Endothelial cell (in vitro differentiated cells): Measurements from ENCODE around the gene CD151. TPM values are rescaled to one million over a fixed set of nuclear protein-coding genes. Genes with fewer than 3 reads are reported as not detected.

ENCODE experiments used
- DNase-seq: peaks from one replicate; pipeline ENCODE4 v3.0.0; 2021; ENCODE audit warnings: low spot score
- H3K27ac Mint-ChIP-seq: one replicate; pipeline ENCODE4 v1.8.0; 2021; ENCODE audit warnings: mixed read lengths, inconsistent platforms; ENCODE audit not compliant: unreplicated experiment
- H3K27me3 Mint-ChIP-seq: one replicate; pipeline ENCODE4 v1.8.0; 2021; ENCODE audit warnings: mild to moderate bottlenecking, moderate library complexity, mixed read lengths, inconsistent platforms; ENCODE audit not compliant: unreplicated experiment
- H3K36me3 Mint-ChIP-seq: one replicate; pipeline ENCODE4 v1.8.0; 2021; ENCODE audit warnings: mild to moderate bottlenecking, low read depth, mixed read lengths, inconsistent platforms; ENCODE audit not compliant: unreplicated experiment
- H3K4me1 Mint-ChIP-seq: one replicate; pipeline ENCODE4 v1.8.0; 2021; ENCODE audit warnings: mild to moderate bottlenecking, mixed read lengths, inconsistent platforms; ENCODE audit not compliant: unreplicated experiment
- H3K4me3 Mint-ChIP-seq: one replicate; pipeline ENCODE4 v1.8.0; 2021; ENCODE audit warnings: mild to moderate bottlenecking, mixed read lengths, inconsistent platforms; ENCODE audit not compliant: unreplicated experiment
- H3K9me3 Mint-ChIP-seq: one replicate; pipeline ENCODE4 v1.8.0; 2021; ENCODE audit warnings: mixed read lengths, inconsistent platforms; ENCODE audit not compliant: unreplicated experiment
- CTCF ChIP-seq: fragments of 200-600 bp; sonication (generic); IDR thresholded peaks from one replicate; pipeline ENCODE4 v1.5.0; 2021; ENCODE audit warnings: antibody characterized with exemption; ENCODE audit not compliant: unreplicated experiment
- total RNA-seq: library from RNA; stranded (reverse); fragmentation: NEBNext Ultra II Directional; extraction: Animal tissue kit (Norgen Biotek cat#: 25700); gene quantifications from one replicate; pipeline ENCODE4 v1.2.1, GENCODE V29; 2021; ENCODE audit not compliant: unreplicated experiment

The CD151 gene
- total RNA-seq, 1 donor from 2014 or later, result 49.6 TPM

GRCh38 chr11:873706-874105, 41.0 kb downstream of the CD151 start:
- H3K4me3 Mint-ChIP-seq, result no peak overlapping the region
- H3K27ac Mint-ChIP-seq, result no peak overlapping the region
- no peaks in the 10 kb centered on the region for H3K9me3 Mint-ChIP-seq
- H3K27me3 Mint-ChIP-seq, result peaks cover 4% of the 10 kb centered on the region
- H3K36me3 Mint-ChIP-seq, result peaks cover 14% of the 10 kb centered on the region
- no peaks in the 10 kb centered on the region for H3K4me1 Mint-ChIP-seq
- DNase-seq, result no peak
- TF ChIP-seq CTCF, result no peak

GRCh38 chr11:875203-875602, 42.5 kb downstream of the CD151 start:
- Mint-ChIP-seq H3K4me3 (no peak overlapping the region), H3K27me3 (peaks cover 3% of the 10 kb centered on the region), H3K9me3 (no peaks in the 10 kb centered on the region), H3K4me1 (no peaks in the 10 kb centered on the region), H3K27ac (no peak overlapping the region), H3K36me3 (peaks cover 18% of the 10 kb centered on the region)
- DNase-seq, result no peak
- TF ChIP-seq CTCF, result no peak

- Mint-ChIP-seq H3K27ac (no peak overlapping the region), H3K27me3 (peaks cover 3% of the 10 kb centered on the region)
Observed at GRCh38 chr11:875769-876301, 43.1 kb downstream of the CD151 start.

GRCh38 chr11:876545-876944, 43.8 kb downstream of the CD151 start:
- no peaks in the 10 kb centered on the region for H3K9me3 Mint-ChIP-seq
- peaks cover 3% of the 10 kb centered on the region for H3K27me3 Mint-ChIP-seq
- H3K27ac Mint-ChIP-seq, result no peak overlapping the region
- no peak for TF ChIP-seq CTCF
- no peaks in the 10 kb centered on the region for H3K4me1 Mint-ChIP-seq
- H3K4me3 Mint-ChIP-seq, result no peak overlapping the region
- DNase-seq, result no peak
- H3K36me3 Mint-ChIP-seq, result peaks cover 24% of the 10 kb centered on the region

More at GRCh38 chr11:875769-876301, 43.1 kb downstream of the CD151 start:
- Mint-ChIP-seq H3K9me3 (no peaks in the 10 kb centered on the region), H3K4me3 (peak overlapping the region; percentile 49), H3K4me1 (no peaks in the 10 kb centered on the region), H3K36me3 (peaks cover 22% of the 10 kb centered on the region)
- DNase-seq, result no peak
- no peak for TF ChIP-seq CTCF

GRCh38 chr11:877565-877964, 44.8 kb downstream of the CD151 start:
- Mint-ChIP-seq H3K36me3 (peaks cover 29% of the 10 kb centered on the region), H3K4me3 (no peak overlapping the region), H3K4me1 (peaks cover 4% of the 10 kb centered on the region), H3K27ac (no peak overlapping the region), H3K27me3 (peaks cover 3% of the 10 kb centered on the region), H3K9me3 (no peaks in the 10 kb centered on the region)
- no peak for DNase-seq
- TF ChIP-seq CTCF, result no peak
